ENCODE results near the gene SIGLEC15.
"Not testable (repeated sequence)": the region's sequence is repeated elsewhere in the genome, so short reads cannot be mapped to it uniquely, and the experiment has no call there.

Gene SIGLEC15

DNA sequence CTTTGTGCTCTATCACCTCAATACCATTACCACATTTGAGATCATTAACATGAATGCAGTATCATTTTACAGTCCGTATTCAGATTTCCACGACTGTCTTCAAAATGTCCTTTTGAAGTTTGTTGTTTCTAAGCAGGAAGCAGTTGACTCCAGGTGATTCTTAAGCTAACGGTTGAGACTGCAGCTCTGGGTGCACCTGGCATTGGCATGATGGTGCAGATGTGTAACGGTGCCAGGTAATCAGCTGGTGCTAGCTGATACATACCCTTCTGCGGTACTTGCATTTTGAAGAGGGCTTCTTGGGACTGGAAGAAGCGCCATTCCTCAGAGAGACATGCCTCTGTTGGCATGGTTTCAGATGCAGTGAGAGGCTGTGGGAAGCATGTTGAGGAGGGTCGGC, 19.5 kb downstream of the SIGLEC15 start:
- no peak for DNase-seq (ENCODE audit: low read depth in 2 of 2)

DNA sequence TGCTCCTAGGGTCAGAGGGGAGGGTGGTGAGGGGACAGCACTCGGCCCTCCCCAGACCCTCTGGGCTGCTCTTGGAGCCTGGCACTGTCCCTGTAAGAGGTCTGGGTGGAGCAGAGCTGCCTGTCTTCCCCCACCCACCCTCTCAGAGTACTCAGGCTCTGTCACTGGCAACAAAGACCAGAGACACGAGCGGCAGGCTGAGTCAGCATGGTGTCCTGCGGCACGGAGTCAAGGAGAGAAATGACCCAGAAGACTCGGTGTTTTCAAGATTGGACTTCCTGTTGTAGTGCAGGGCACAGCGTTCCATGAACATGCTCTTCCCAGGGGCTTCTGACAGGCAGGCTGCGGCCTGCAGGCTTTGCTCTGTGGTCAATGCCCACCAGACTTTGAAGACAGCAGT, 19.9 kb downstream of the SIGLEC15 start:
- DNase-seq (ENCODE audit: low read depth in 2 of 2), result no peak

DNA sequence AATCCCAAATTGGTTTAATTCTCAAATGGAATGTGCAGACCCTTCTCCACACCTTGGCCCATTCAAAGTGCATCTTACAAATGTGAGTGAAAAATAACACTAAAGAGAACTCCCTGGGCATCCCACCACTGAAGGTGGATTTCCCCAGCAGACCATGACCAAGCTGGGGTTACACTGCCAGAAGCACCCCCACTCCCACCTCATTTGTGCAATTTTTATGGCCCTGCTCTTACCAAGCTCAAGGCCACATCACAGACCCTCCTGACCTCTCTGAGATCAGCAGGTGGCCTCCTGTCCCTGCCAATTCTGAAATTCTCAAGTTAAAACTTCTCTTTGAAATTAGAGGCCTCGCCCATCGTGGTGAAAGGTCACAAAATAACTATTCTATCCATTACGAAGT, 21.6 kb downstream of the SIGLEC15 start:
- DNase-seq (ENCODE audit: low read depth in 2 of 2), result no peak

DNA sequence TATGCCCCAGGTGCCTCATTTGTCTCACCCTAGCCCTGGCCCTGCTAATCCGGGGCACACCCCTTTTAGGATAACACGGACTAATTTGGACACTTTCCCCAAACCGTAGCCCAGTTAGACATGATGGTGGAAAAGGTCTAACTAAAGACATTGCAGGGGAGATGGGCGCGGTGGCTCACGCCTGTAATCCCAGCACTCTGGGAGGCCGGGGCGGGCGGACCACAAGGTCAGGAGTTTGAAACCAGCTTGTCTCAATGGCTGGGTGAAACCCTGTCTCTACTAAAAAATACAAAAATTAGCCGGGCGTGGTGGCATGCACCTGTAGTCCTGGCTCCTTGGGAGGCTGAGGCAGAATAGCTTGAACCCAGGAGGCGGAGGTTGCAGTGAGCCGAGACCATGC, 23.2 kb downstream of the SIGLEC15 start:
- DNase-seq (ENCODE audit: low read depth in 2 of 2), result not testable (repeated sequence)

DNA sequence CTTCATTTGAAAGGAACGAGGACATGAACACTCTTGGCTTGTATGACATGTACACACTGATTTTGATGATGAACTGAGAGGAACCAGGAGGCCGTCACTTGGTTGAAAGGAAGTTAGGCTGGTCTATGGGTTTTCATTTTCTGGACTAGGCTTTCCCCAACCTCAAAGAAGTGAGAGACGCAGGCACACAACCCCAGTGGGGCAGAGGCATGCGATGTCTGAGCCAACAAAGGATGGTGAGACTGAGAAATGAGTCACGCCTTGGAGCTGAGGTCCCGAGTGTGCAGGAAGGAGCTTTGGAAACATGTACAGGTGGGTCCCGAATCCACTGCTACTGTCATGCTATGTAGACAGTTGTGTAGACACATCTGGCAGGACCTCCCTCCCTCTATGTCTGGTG, 24.1 kb downstream of the SIGLEC15 start:
- no peak for DNase-seq (ENCODE audit: low read depth in 2 of 2)

DNA sequence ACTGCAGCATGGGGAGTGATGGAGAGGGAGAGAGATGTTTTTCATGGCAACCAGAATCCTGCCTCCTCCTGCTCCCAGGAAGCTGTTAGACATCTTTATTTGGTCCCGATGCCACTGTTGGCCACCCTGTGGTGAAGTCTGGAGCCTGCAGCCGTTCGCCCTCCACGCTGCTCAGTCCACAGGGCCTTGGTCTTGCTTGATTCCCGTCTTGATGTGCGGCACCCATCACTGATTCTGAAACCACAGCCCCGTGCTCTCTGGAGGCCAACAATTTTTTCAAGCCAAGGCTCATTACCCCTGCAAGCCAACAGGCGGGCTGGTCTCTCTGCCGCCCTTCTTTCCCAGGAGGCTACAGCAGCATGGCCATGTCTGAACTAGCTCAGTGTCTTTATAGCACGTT, 24.5 kb downstream of the SIGLEC15 start:
- DNase-seq (ENCODE audit: low read depth in 2 of 2), result no peak

DNA sequence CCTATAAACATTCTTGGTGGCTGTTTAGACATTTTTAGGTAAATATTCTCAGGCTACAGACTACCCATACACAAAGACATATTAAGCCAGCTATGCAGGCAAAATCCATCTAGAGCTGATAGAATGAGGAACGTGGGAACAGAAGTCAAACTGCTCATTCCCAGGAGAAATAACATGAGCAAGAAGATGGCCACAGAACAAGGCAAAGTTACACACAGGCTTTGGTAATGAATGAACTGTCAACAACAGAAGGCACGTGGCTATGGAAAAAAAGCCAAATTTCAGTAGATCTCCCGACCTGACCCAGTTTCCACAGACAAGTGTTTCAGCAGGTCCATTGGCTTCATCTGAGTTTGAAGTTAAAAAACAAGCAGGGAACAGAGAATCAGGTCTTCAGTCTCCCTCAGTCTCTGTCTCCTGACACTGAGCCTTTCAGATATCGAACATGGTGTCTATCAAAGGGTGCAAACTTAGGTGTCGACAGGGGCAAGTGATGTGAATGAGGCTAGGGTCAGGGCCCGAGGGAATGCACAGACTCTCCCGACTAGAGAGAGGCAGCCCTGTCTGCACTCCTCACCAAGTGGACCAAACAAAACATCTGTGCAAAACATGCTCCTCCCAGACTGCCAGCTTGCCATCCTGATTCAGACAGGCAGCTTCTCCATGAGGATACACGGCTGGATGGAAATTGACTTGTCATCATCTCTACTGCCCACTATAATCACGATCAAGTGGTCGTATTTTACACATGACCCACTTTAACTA, 25.9 kb downstream of the SIGLEC15 start:
- no peak for DNase-seq (ENCODE audit: low read depth in 2 of 2)

DNA sequence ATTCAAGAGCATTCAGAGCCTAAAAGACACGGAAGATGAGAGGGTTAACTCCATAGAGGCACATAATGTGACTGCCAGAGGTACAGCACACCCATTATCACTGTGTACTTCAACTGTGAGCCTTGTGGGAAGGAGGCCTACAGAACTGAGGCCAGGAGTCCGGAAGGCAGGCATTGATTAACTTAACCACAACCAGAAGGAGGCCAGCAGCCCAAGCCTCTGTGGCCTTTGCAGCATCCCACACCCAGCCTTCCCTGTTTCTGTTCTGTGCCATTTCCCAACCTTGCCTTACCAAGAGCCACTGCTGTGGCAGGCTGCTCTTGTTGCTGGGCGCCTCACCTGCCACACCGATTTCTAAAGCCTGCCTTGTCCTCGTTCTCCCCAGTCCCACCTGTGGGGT, 27.2 kb downstream of the SIGLEC15 start:
- no peak for DNase-seq (ENCODE audit: low read depth in 2 of 2)

DNA sequence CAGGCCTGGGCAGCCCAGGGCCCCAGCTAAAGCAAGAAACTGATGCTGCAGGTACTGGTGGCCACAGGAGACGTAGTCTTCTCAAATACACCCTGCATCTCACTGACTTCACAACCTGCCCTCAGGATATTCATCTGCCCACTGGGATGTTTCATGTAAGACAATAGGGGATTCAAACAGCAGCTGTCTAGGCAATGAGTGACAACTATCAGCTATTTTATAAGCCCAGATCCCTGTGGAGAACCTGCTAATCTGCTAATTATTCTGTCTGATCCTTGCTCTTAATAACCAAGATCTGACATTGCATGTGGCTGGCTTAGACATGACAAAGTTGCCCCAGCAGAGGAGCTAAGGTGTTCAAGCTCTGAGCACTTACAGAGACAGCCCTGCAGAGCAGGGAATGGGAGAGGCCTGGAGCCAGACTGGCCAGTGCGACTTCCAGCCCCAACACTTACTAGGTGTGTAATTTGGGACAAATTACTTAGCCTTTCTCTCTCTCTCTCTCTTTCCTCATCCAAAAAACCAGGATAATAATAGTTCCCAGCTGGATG, 28.6 kb downstream of the SIGLEC15 start:
- no peak for DNase-seq (ENCODE audit: low read depth in 2 of 2)

DNA sequence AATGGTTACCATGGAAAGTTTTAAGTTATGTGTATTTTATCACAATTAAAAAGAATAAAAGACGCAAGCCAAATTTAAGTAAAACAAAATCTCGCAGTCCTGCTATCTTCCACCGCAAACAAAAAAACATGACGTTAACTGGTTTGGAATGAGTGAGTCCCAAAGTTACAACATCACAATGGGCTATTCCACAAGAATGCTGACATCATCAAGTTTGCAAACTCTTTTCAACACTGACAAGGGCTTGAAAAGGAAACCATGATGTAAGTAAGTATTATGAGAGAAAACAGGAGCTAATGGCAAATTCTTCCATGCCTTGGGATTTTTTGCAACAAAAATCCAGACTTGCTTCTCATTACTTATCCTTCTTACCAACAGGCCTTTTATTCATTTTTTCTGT, 31.1 kb downstream of the SIGLEC15 start:
- DNase-seq (ENCODE audit: low read depth in 2 of 2), result no peak

DNA sequence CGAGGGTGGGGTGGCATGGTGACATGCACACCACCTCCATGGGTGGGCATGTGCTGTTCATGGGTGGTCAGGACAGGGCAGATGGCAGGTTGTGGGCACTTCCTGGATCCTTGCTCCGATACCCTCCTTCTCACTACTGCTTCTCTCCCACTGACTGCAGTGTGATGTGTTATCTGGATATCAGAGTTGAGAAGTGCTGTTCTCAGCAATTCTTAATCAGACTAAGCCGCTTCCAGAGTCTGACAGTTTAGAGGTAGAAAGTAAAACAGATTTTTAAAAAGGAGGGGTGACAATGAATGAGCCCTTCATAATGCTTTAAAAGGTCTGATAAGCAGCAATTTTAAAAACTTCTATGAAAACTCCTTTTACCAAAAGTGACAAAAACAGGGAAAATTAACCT, 33.9 kb downstream of the SIGLEC15 start:
- DNase-seq (ENCODE audit: low read depth in 2 of 2), result no peak

DNA sequence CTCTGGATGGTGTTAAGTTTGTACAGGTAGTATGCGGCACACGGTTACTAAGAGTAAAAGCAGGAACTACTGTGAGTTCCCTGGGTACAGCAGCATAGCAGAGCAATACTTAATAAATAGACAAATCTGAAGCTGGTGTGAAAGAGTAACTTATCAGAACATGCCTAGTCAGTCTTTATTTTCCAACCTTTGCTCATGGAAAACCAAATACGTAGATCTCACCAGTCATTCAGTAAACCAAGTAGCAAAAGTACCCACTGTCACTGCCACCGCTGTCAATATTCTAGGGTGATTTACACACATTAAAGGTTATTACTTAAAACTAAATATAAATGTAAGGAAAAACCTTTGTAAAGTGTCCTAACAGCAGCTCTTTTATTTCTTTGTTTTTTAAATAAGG, 35.0 kb downstream of the SIGLEC15 start:
- DNase-seq (ENCODE audit: low read depth in 2 of 2), result no peak

DNA sequence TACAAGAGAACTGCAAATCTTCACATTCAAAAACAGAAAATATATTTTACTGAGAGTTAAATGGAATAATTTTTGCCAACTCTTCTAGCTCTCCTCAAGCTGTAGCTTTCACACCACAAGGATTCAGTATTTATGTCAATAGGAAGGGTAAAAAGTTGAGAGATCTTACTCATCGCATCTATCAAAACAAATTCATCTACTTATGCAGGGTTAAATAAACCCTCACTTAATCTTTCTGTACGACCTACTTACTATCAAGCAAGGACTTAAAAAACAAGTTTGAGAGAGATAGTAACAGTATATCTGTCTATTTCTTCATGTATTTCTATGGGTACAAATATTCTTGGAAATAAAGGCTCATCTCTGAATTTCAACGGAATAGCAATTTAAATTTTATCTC, 35.5 kb downstream of the SIGLEC15 start:
- DNase-seq (ENCODE audit: low read depth in 2 of 2), result no peak

DNA sequence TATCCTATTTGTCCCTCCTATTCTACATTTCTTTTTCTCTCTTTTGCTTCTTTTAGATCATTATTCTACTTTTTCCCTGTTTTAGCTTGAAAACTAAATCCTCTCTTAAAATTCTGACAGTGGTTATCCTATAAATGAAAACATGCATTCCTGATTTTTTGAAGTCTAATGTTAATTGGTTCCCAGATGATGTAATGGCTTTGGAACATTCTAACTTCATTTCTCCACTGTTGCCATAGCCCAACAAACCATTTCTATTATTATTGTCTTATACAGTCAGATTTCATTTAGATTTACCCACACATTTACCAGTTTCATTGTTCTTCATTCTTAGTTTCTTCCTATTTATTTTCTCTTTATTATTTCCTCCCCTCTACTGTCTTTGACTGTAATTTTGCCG, 36.5 kb downstream of the SIGLEC15 start:
- no peak for DNase-seq (ENCODE audit: low read depth in 2 of 2)

DNA sequence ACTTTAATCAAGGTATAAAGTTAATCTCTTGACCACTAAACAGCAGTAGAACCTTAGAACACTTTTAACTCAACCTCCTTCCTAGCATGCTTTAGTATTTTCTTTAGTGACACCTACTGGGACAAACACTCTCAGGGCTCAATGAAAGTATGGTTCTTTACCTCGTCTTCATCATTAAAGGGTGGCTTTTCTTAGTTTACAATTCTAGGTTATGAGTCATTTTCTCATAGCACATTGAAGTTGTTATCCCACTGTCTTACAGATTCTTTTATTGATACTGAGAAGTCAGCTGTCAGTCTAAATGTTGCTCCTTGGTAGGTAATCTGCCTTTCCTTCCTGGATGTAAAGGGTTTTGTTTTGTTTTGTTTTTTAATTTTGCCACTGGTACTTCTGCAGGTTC, 38.0 kb downstream of the SIGLEC15 start:
- DNase-seq (ENCODE audit: low read depth in 2 of 2), result no peak

DNA sequence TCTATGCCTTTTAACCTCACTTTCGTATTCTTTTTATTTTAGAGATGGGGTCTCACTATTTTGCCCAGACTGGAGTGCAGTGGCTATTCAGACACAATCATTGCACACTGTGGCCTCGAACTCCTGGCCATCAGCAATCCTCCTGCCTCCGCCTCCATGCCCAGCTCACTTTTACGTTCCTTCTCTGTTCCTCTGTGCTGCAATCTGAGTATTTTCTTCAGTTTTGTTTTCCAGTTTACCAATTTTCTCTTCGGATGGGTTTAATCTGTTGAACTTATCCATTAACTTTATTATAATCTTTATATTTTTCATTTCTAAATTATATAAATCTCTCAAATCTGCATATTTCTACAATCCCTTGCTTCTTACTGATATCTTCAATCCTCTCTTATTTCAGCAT, 38.6 kb downstream of the SIGLEC15 start:
- DNase-seq (ENCODE audit: low read depth in 2 of 2), result no peak

DNA sequence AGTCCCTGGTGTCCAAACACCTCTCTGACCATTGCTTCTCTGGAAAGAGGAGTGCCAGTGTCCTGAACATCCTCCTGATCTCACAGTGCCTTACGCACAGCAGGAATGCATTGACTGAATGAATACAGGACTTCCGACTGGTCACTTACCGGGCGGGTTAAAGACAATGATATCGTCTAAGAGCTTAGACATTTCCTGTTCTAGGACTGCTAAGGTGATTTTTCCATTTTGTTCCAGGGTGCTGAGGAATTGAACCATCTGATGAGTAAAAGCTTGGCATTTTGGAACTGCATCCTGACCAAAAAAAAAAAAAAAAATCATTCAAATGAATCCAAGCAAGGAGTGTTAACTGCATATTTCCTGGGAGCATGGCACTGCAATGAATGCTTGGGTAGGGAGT, 40.0 kb downstream of the SIGLEC15 start:
- DNase-seq (ENCODE audit: low read depth in 2 of 2), result no peak

DNA sequence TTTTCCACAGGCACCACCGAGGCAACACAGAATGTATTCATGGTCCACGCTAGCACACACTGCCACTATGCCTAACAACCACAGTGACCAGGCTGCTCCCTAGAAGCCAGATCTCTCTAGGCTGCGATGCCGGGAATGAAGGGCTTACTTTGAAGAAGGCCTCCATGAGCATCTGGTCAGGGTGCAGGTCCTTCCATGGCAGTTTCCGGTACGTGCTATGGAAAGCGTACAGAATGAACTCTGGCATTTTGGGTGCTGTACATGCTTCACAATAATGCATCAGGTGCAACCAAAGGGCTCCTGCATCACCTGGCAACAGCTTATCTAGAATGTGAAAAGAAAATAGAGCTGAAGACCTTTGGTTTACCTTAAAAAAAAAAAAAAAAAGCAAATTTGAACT, 44.9 kb downstream of the SIGLEC15 start:
- DNase-seq (ENCODE audit: low read depth in 2 of 2), result no peak

DNA sequence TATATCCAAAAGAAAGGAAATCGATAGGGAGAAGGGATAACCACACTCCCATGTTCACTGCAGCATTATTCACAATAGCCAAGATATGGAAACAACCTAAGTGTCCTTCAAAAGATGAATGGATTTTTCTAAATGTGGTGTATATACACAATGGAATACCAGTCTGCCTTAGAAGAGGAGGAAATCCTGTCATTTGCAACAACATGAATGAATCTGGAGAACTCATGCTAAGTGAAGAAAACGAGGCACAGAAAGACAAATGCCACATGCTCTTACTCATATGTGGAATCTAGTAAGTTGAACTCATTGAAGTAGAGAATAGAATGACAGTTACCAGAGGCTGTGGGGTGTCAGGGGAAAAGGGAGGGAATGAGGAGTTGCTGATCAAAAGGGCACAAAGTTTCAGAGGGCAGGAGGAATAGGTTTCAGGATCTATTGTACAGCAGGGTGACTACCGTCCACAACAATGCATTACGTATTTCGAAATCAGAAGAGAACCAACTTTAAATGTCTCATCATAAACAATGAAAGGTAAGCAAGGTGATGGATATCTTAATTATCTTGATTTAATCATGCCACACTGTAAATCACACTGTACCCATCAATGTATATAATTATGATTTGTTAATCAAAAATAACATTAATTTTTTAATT, 46.1 kb downstream of the SIGLEC15 start:
- DNase-seq (ENCODE audit: low read depth in 2 of 2), result no peak

DNA sequence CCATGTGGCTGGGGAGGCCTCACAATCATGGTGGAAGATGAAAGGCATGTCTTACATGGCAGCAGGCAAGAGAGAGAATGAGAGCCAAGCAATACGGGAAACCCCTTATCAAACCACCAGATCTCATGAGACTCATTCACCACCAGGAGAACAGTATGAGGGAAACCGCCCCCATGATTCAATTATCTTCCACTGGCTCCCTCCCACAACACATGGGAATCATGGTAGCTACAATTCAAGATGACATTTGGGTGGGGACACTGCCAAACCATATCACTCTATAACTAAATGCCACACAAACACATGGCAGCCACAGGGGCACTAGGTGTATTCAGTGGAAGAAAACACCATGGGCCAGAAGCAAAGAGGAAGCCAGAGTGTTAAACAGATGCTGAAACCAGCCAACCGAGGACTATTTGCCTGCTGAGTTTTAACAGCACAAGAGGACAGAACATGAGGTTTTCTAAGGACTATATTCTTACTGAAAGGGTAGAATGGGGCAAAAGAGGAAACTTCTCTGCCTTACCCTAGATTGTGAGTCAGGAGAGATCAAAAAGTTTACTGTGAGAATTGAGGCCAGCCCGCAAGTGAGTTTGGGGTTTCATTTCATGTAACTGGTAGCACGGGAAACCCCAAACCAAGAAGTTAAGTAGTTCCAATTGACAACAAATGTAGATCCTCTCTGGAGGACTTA, 49.2 kb downstream of the SIGLEC15 start:
- DNase-seq (ENCODE audit: low read depth in 2 of 2), result peak; percentile 17 to 46

DNA sequence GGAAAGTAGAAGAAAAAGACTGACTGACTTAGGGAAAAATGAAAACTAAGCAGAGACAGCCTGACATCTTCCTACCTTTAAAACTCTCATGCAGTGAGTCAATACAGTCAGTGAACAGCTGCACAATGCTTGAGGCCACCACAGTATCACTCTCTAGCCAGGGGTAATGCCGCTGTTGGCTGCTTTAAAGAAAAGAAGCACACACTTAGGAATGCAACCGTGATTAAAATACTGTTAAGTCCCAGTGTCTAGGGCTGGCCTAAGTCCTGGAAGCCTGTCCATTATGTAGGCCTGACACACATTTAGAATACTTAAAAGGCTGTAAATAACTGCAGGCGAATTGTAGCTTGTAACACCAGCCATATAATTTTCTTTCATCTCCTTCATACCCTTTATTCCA, 50.7 kb downstream of the SIGLEC15 start:
- no peak for DNase-seq (ENCODE audit: low read depth in 2 of 2)

DNA sequence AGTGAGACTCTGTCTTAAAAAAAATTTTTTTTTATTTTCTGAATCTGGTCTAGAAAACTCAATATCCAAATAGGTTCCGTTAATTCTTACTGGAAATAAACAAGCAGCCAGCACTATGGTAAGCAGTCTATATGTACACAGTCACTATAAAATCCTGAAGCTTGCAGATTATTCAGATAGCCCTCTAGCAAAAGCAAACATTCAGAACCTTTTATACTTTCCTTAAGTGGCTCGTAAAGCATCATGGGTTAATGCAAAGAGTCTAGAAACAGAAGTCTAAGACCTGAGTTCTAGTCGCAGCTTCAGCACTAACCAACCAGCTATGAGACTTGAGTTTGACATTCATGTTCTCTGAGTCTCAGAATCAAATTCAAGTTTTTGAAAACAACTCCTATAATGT, 51.9 kb downstream of the SIGLEC15 start:
- DNase-seq (ENCODE audit: low read depth in 2 of 2), result no peak

Measured in stimulated activated CD8-positive, alpha-beta memory T cell treated with anti-CD3 and anti-CD28 coated beads, Interleukin-15, amount 100 ng/mL, for 4 hours (primary cell).